Measurements from ENCODE around the gene ATP6V0A4.

GRCh38 chr7:138669364-138669763 is 128.6 kb downstream of the ATP6V0A4 start:
- TF ChIP-seq CTCF (IDR thresholded peaks at IDR 0.05; ENCODE audit: insufficient read depth, low read length, poor library complexity, severe bottlenecking) (no peak), EZH2phosphoT487 (conservative IDR thresholded peaks at IDR 0.05; ENCODE audit: low read length) (no peak)
